Hair follicle dermal papilla cell (primary cell): ENCODE results near the gene SEMA6B. TPM values are rescaled to one million over a fixed set of nuclear protein-coding genes. Genes with fewer than 3 reads are reported as not detected.

Experiments used
- total RNA-seq: library from RNA; depleted of rRNA; stranded (reverse); fragments of >200 nt; gene quantifications from 2 replicates; pipeline ENCODE4 v1.2.3, GENCODE V29; 2012

Gene SEMA6B, protein sequence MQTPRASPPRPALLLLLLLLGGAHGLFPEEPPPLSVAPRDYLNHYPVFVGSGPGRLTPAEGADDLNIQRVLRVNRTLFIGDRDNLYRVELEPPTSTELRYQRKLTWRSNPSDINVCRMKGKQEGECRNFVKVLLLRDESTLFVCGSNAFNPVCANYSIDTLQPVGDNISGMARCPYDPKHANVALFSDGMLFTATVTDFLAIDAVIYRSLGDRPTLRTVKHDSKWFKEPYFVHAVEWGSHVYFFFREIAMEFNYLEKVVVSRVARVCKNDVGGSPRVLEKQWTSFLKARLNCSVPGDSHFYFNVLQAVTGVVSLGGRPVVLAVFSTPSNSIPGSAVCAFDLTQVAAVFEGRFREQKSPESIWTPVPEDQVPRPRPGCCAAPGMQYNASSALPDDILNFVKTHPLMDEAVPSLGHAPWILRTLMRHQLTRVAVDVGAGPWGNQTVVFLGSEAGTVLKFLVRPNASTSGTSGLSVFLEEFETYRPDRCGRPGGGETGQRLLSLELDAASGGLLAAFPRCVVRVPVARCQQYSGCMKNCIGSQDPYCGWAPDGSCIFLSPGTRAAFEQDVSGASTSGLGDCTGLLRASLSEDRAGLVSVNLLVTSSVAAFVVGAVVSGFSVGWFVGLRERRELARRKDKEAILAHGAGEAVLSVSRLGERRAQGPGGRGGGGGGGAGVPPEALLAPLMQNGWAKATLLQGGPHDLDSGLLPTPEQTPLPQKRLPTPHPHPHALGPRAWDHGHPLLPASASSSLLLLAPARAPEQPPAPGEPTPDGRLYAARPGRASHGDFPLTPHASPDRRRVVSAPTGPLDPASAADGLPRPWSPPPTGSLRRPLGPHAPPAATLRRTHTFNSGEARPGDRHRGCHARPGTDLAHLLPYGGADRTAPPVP
- 0.12 and 0.49 TPM in 2 replicates for total RNA-seq

DNA sequence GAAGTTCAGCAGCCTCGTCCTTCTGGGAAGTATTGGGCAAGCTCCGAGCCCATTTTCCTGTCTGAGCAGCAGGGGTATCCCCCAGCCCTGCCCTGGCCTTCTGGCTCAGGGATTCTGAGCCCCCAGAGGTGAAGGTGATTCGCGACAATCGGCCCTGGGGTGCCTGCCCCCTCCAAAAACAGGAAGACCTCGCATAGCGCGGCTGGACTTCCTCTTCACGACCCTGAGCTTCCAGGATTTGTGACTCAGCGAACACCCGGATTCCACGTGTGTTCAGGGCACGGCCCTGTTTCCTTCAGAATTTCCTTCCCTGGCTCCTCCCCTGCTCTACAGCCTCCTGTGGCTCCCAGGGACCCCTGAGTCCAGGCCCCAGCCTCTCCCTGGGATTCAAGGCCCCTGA, at the start of gene SEMA6B:
TSS of gene SEMA6B (minus strand) at position 116 of the 400 bp plus-strand sequence. CDS start 1,227 bp downstream, outside the sequence.

GRCh38 chr19:4539693-4540581, 19.5 kb downstream of the SEMA6B start, which contains the start of gene LRG1:
Gene LRG1, minus strand, starts transcription at chr19:4540036. Its CDS starts 23 bp downstream, at chr19:4540013.

DNA sequence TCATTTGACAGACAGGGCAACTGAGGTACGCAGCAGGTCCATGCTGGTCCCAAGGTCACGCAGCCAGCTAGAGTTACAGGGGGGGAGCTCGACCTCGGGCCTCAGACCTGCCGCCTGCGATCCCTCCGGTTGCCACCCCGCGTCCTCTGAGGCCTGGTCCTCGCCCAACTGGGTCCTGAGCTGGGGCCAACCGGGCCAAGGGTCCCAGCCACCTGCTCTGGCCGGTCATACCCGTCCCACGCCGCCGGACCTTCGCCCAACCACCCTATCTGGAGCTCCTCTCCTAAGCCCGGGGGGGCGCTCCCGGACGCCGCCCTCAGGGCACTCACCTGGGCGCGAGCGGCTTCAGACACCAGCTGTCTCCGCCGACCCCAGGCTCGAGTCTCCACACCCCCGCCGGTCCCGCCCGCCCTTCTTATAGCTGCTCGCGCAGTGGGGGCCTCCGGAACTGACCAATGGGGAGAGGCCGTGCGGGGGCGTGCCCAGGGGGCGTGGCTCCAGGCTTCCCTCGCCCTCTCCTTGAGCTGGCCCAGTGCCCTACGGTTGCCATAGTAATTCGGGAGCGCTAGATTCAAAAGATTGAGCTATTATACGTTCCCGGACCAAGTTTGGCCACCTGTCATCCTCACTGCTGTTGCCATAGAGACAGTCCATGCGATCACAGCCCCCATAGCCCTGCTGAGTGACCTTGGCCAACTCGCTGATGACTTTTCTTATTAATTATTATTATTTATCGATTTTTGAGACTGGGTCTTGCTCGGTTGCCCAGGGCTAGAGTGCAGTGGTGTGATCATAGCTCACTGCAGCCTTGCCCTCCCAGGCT, 24.4 kb downstream of the SEMA6B start, which contains the start of gene PLIN5:
TSS of gene PLIN5 (minus strand) at position 389 of the 823 bp plus-strand sequence. CDS start 1,150 bp downstream, outside the sequence.

GRCh38 chr19:4518345-4519171, 40.9 kb downstream of the SEMA6B start, which contains the start of gene PLIN4:
Gene PLIN4, minus strand, starts transcription at chr19:4518486. Its CDS starts 214 bp downstream, at chr19:4518272.

Other genes with a start within 250 kb of the SEMA6B start
- 3.1 and 4.9 TPM in 2 replicates for gene STAP2, start 220.9 kb downstream of the SEMA6B start, total RNA-seq
- gene MPND, start 216.1 kb downstream of the SEMA6B start, total RNA-seq = 5.3 and 5.4 TPM in 2 replicates
- 104 and 122 TPM in 2 replicates for gene SH3GL1, start 159.1 kb downstream of the SEMA6B start, total RNA-seq
- gene CHAF1A, start 157.0 kb downstream of the SEMA6B start, total RNA-seq = 5.2 and 6.4 TPM in 2 replicates
- 101 and 116 TPM in 2 replicates for gene UBXN6, start 101.9 kb downstream of the SEMA6B start, total RNA-seq
- gene HDGFL2, start 87.4 kb downstream of the SEMA6B start, total RNA-seq = 58.1 and 65.7 TPM in 2 replicates
- gene PLIN4, start 41.2 kb downstream of the SEMA6B start, total RNA-seq = under 0.01 and 0.16 TPM in 2 replicates
- not detected in 2 replicates for gene PLIN5, start 24.5 kb downstream of the SEMA6B start, total RNA-seq
- not detected in 2 replicates for gene LRG1, start 19.6 kb downstream of the SEMA6B start, total RNA-seq
- gene TNFAIP8L1, start 79.8 kb upstream of the SEMA6B start, total RNA-seq = 1.9 and 2.1 TPM in 2 replicates
- 80.5 and 117 TPM in 2 replicates for gene MYDGF, start 110.7 kb upstream of the SEMA6B start, total RNA-seq
- 29.9 and 35.6 TPM in 2 replicates for gene DPP9, start 164.2 kb upstream of the SEMA6B start, total RNA-seq
- 15.8 and 18.8 TPM in 2 replicates for gene FEM1A, start 232.1 kb upstream of the SEMA6B start, total RNA-seq